ENCODE results near the gene RNLS.

DNA sequence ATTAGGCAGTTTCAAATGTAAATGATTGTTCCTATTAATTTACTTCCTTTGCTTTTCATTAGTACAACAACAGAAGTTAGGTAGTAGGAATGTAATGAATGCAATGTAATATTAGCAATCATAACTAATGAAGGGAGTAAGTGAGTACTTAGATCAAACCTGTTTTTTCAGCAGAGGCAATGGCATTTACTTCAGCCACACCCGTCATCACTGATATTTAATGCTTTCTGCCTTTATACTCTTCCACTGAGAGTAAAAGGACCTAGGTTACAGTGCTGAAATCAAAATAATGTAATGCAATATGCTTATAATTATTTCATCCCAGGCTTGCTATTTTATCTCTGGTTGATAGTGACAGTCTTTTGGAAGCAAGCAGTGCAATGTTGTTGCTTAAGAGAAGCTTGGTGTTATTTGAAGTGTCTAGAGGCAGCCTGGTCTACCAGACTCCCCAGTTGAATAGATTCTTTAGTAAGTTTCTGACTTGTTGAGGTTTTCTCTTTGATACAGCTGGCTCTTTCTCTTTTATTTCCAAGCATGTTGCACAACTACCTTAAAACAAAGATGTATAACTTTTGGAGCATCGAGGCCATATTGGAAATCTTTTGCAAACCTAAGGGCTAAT lies 149.4 kb downstream of the RNLS start:
- TF ChIP-seq, protein P1, sequence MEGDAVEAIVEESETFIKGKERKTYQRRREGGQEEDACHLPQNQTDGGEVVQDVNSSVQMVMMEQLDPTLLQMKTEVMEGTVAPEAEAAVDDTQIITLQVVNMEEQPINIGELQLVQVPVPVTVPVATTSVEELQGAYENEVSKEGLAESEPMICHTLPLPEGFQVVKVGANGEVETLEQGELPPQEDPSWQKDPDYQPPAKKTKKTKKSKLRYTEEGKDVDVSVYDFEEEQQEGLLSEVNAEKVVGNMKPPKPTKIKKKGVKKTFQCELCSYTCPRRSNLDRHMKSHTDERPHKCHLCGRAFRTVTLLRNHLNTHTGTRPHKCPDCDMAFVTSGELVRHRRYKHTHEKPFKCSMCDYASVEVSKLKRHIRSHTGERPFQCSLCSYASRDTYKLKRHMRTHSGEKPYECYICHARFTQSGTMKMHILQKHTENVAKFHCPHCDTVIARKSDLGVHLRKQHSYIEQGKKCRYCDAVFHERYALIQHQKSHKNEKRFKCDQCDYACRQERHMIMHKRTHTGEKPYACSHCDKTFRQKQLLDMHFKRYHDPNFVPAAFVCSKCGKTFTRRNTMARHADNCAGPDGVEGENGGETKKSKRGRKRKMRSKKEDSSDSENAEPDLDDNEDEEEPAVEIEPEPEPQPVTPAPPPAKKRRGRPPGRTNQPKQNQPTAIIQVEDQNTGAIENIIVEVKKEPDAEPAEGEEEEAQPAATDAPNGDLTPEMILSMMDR (IDR thresholded peaks at IDR 0.05): no peak
- TF ChIP-seq POLR2A (IDR thresholded peaks at IDR 0.05): no peak

All from thyroid gland (tissue), 4 donors.